Endothelial cell of umbilical vein (primary cell): ENCODE data around the gene NCS1. TPM values are rescaled to one million over a fixed set of nuclear protein-coding genes. Genes with fewer than 3 reads are reported as not detected.

ENCODE experiments used
- BruUV-seq: library from RNA; stranded (reverse); fragments of 400-500 nt; replicated peaks from 2 replicates; lab custom pipeline; 2021; lab: Mats Ljungman, UMichigan
- CTCF ChIA-PET: fragments of 300-600, 350-600 bp; sonication (Branson Sonifier 250); formaldehyde crosslinking; loops from one replicate; lab custom pipeline; 2021; ENCODE audit warnings: antibody characterized with exemption, inconsistent platforms; lab: Charles Lee
- POLR2A ChIA-PET: fragments of 300-600, 350-600 bp; sonication (Branson Sonifier 250); formaldehyde crosslinking; loops from one replicate; lab custom pipeline; 2021; ENCODE audit warnings: antibody characterized with exemption, inconsistent platforms; lab: Charles Lee
- DNase-seq: peaks from one replicate; pipeline ENCODE4 v3.0.0-alpha.2; 2011; ENCODE audit warnings: low read depth, low spot score
- FAIRE-seq: peaks from 2 replicates; lab custom pipeline; 2011; peaks lifted over from hg19 to GRCh38; lab: Jason Lieb, UNC
- H2AFZ ChIP-seq: 2 replicates; pipeline ENCODE4 v1.6.0; 2012; ENCODE audit warnings: low read depth, low read length, control low read depth, inconsistent platforms
- H3K27ac ChIP-seq: 2 replicates; pipeline ENCODE4 v1.5.1; 2011; ENCODE audit warnings: low read depth, mild to moderate bottlenecking, control low read depth, low read length, moderate library complexity; ENCODE audit not compliant: insufficient read depth
- H3K27me3 ChIP-seq, 2 experiments: 2 replicates each; pipeline versions ENCODE4 v1.6.0 to v1.6.1; 2011; ENCODE audit warnings: low read length in 2 of 2, mixed read lengths in 1 of 2; ENCODE audit not compliant: control insufficient read depth in 2 of 2, insufficient read depth in 2 of 2
- H3K36me3 ChIP-seq, 2 experiments: 2 replicates in 1 of 2; 3 replicates in 1 of 2; pipeline ENCODE4 v1.5.1; 2011; ENCODE audit warnings: low read length in 2 of 2, mild to moderate bottlenecking in 1 of 2, moderate library complexity in 1 of 2; ENCODE audit not compliant: control insufficient read depth in 2 of 2, insufficient read depth in 2 of 2; ENCODE audit errors: extremely low read depth in 1 of 2
- H3K4me1 ChIP-seq: 3 replicates; pipeline ENCODE4 v1.5.1; 2011; ENCODE audit warnings: mild to moderate bottlenecking, low read length; ENCODE audit not compliant: control insufficient read depth, insufficient read depth; ENCODE audit errors: extremely low read depth
- H3K4me2 ChIP-seq: 2 replicates; pipeline ENCODE4 v1.6.1; 2011; ENCODE audit warnings: low read length, control low read depth, mixed read lengths; ENCODE audit not compliant: insufficient read depth
- H3K4me3 ChIP-seq, 3 experiments: fragments of 200-600 bp in 1 of 3; sonication (generic), shearing (Covaris generic) in 1 of 3; replicated peaks in 1 of 3; 2 replicates each; pipeline ENCODE4 v1.5.1; 2011 to 2016; ENCODE audit warnings: control low read depth in 3 of 3, low read length in 3 of 3, mild to moderate bottlenecking in 2 of 3, inconsistent platforms in 1 of 3, low read depth in 1 of 3, moderate library complexity in 1 of 3; ENCODE audit not compliant: insufficient read depth in 1 of 3
- H3K79me2 ChIP-seq: 2 replicates; pipeline ENCODE4 v1.6.0; 2012; ENCODE audit warnings: low read length, inconsistent platforms; ENCODE audit not compliant: control insufficient read depth, insufficient read depth
- H3K9ac ChIP-seq: replicated peaks from 2 replicates; pipeline ENCODE3; 2011; ENCODE audit warnings: low read length, control low read depth; ENCODE audit not compliant: insufficient read depth; ENCODE audit errors: extremely low read depth
- H3K9me1 ChIP-seq: replicated peaks from 3 replicates; pipeline ENCODE4 v1.6.0; 2011; ENCODE audit warnings: mild to moderate bottlenecking, low read length; ENCODE audit not compliant: control insufficient read depth, insufficient read depth; ENCODE audit errors: extremely low read depth
- H3K9me3 ChIP-seq: replicated peaks from 2 replicates; pipeline ENCODE4 v1.5.1; 2012; ENCODE audit warnings: low read length, inconsistent platforms; ENCODE audit not compliant: control insufficient read depth, insufficient read depth
- H4K20me1 ChIP-seq: replicated peaks from 2 replicates; pipeline ENCODE3; 2011; ENCODE audit warnings: mild to moderate bottlenecking, low read length; ENCODE audit not compliant: control insufficient read depth, insufficient read depth; ENCODE audit errors: extremely low read depth
- CTCF ChIP-seq, 2 donors: IDR thresholded peaks; 1 replicate in 1 of 2; 2 replicates in 1 of 2; pipeline ENCODE4 v1.5.1; 2011; ENCODE audit warnings: low read length in 2 of 2, mild to moderate bottlenecking in 2 of 2, moderate library complexity in 2 of 2, control low read depth in 1 of 2, inconsistent platforms in 1 of 2, low read depth in 1 of 2; ENCODE audit not compliant: insufficient read depth in 1 of 2; ENCODE audit errors: extremely low read depth in 1 of 2
- EZH2 ChIP-seq: IDR thresholded peaks from 2 replicates; pipeline ENCODE4 v1.6.1; 2012; ENCODE audit warnings: borderline replicate concordance, low read depth, mild to moderate bottlenecking, moderate library complexity, low read length, inconsistent platforms; ENCODE audit not compliant: severe bottlenecking
- FOS ChIP-seq: IDR thresholded peaks from 2 replicates; pipeline ENCODE4 v1.6.1; 2011; ENCODE audit warnings: mild to moderate bottlenecking, low read length, moderate library complexity, borderline replicate concordance; ENCODE audit not compliant: insufficient read depth
- GATA2 ChIP-seq: IDR thresholded peaks from 2 replicates; pipeline ENCODE4 v1.7.0; 2011; ENCODE audit warnings: low read depth, mild to moderate bottlenecking, moderate library complexity, mixed read lengths, low read length; ENCODE audit not compliant: insufficient read length, insufficient read depth
- JUN ChIP-seq: IDR thresholded peaks from 2 replicates; pipeline ENCODE4 v1.6.1; 2011; ENCODE audit warnings: borderline replicate concordance, low read depth; ENCODE audit not compliant: insufficient read length, insufficient read depth
- MAX ChIP-seq: IDR thresholded peaks from 2 replicates; pipeline ENCODE4 v1.6.1; 2011; ENCODE audit not compliant: insufficient read depth, insufficient read length
- MYC ChIP-seq: IDR thresholded peaks from one replicate; pipeline ENCODE4 v1.6.1; 2011; ENCODE audit warnings: mild to moderate bottlenecking, low read depth, low read length
- POLR2A ChIP-seq: IDR thresholded peaks from 2 replicates; pipeline ENCODE4 v1.6.1; 2012; ENCODE audit warnings: low read depth, mild to moderate bottlenecking, control low read depth, low read length
- POLR2AphosphoS5 ChIP-seq: IDR thresholded peaks from 2 replicates; pipeline ENCODE4 v1.6.1; 2012; ENCODE audit warnings: low read depth, mild to moderate bottlenecking, control low read depth, low read length, moderate library complexity; ENCODE audit not compliant: insufficient read depth
- dilution Hi-C: fragments of 300-500 bp; cut with MboI; formaldehyde crosslinking; loops from one replicate; pipeline ENCODE4 v1.15.0; 2019; ENCODE audit warnings: low sequenced_read_pairs; ENCODE audit not compliant: extremely low pct_ligation_motif_present
- intact Hi-C: fragments of 100-400 bp; cut with micrococcal nuclease; formaldehyde crosslinking; loops from one replicate; pipeline ENCODE4 v1.10.0; 2022
- polyA plus RNA-seq, 4 experiments: library from polyadenylated mRNA; depleted of rRNA in 3 of 4; stranded (reverse) in 3 of 4; unstranded in 1 of 4; fragments of >200 nt; gene quantifications; 2 replicates each; pipeline versions ENCODE4 v1.2.1 to v1.2.3, GENCODE V29; 2011 to 2012; ENCODE audit warnings: missing spikeins in 1 of 4
- total RNA-seq: library from RNA; stranded (reverse); gene quantifications from 2 replicates; pipeline ENCODE4 v1.2.3, GENCODE V29; 2021

The NCS1 gene
- total and polyA plus RNA-seq, 2 donors (not counting 3 experiments of a cell fraction or from before 2014, with no cell fraction given): 53.6 to 77.4 TPM

GRCh38 chr9:130128251-130128650 is 44.0 kb upstream of the NCS1 start:
- no peaks in the 10 kb centered on the region for H3K9me1 ChIP-seq
- no TSS peak for BruUV-seq
- POLR2A ChIA-PET: no interaction called here
- TF ChIP-seq POLR2A (no peak), JUN (no peak), FOS (no peak), MAX (no peak), CTCF (IDR thresholded peaks at IDR 0.05; ENCODE audit: extremely low read depth in 1 of 2, insufficient read depth in 1 of 2, low read depth in 1 of 2, low read length in 2 of 2) (no peak), POLR2AphosphoS5 (no peak), EZH2 (no peak), GATA2 (no peak), MYC (no peak)
- no peaks in the 10 kb centered on the region for H3K9me3 ChIP-seq
- H3K4me2 ChIP-seq: no peak overlapping the region
- no peak for FAIRE-seq
- H3K79me2 ChIP-seq: no peaks in the 10 kb centered on the region
- dilution Hi-C loops (no loop called here), intact Hi-C loops (no loop called here)
- CTCF ChIA-PET: interaction anchor here (0.6 kb wide), 1 partner anchor 15 kb away, joined by 3 read pairs; no protein-coding TSS in a partner anchor
- H3K27ac ChIP-seq: no peak overlapping the region
- no peak for DNase-seq
- H3K36me3 ChIP-seq: peaks cover 5 to 30% of the 10 kb centered on the region in 2 experiments
- no peaks in the 10 kb centered on the region for H3K27me3 ChIP-seq
- no peak overlapping the region for H3K9ac ChIP-seq
- H3K4me1 ChIP-seq: peaks cover 9% of the 10 kb centered on the region
- no peak overlapping the region for H3K4me3 ChIP-seq
- no peak overlapping the region for H2AFZ ChIP-seq
- H4K20me1 ChIP-seq: no peaks in the 10 kb centered on the region
